ENCODE measurements around the gene EXTL1.

Gene EXTL1

GRCh38 chr1:26078286-26079177 lies 57.0 kb downstream of the EXTL1 start:
- ATAC-seq (ENCODE audit: low read depth) (no peak), DNase-seq (ENCODE audit: low spot score) (no peak)
- Histone ChIP-seq H3K36me3 (ENCODE audit: low read depth) (no peaks in the 10 kb centered on the region), H3K4me1 (ENCODE audit: insufficient read depth, poor library complexity, severe bottlenecking) (no peaks in the 10 kb centered on the region), H3K9me3 (ENCODE audit: severe bottlenecking) (no peaks in the 10 kb centered on the region), H3K4me3 (ENCODE audit: severe bottlenecking) (no peak overlapping the region), H3K27me3 (ENCODE audit: insufficient read depth, poor library complexity, severe bottlenecking) (no peaks in the 10 kb centered on the region), H3K27ac (ENCODE audit: poor library complexity, severe bottlenecking) (no peak overlapping the region)
- no peak for TF ChIP-seq CTCF (IDR thresholded peaks at IDR 0.05; ENCODE audit: poor library complexity, severe bottlenecking)

- no peaks in the 10 kb centered on the region for H3K9me3 ChIP-seq (ENCODE audit: severe bottlenecking)
- no peaks in the 10 kb centered on the region for H3K4me1 ChIP-seq (ENCODE audit: insufficient read depth, poor library complexity, severe bottlenecking)
- ATAC-seq (ENCODE audit: low read depth) (no peak), DNase-seq (ENCODE audit: low spot score) (no peak)
- no peaks in the 10 kb centered on the region for H3K36me3 ChIP-seq (ENCODE audit: low read depth)
- H3K27ac ChIP-seq (ENCODE audit: poor library complexity, severe bottlenecking): no peak overlapping the region
- H3K4me3 ChIP-seq (ENCODE audit: severe bottlenecking): no peak overlapping the region
- no peaks in the 10 kb centered on the region for H3K27me3 ChIP-seq (ENCODE audit: insufficient read depth, poor library complexity, severe bottlenecking)
- TF ChIP-seq CTCF (IDR thresholded peaks at IDR 0.05; ENCODE audit: poor library complexity, severe bottlenecking): no peak
These were observed 57.6 kb downstream of the EXTL1 start for GRCh38 chr1:26079178-26079563.

GRCh38 chr1:26079960-26080814 lies 58.6 kb downstream of the EXTL1 start:
- no peak overlapping the region for H3K4me3 ChIP-seq (ENCODE audit: severe bottlenecking)
- no peak overlapping the region for H3K27ac ChIP-seq (ENCODE audit: poor library complexity, severe bottlenecking)

GRCh38 chr1:26081267-26082019 lies 59.9 kb downstream of the EXTL1 start:
- Histone ChIP-seq H3K27ac (ENCODE audit: poor library complexity, severe bottlenecking) (no peak overlapping the region), H3K4me1 (ENCODE audit: insufficient read depth, poor library complexity, severe bottlenecking) (no peaks in the 10 kb centered on the region), H3K9me3 (ENCODE audit: severe bottlenecking) (no peaks in the 10 kb centered on the region), H3K27me3 (ENCODE audit: insufficient read depth, poor library complexity, severe bottlenecking) (no peaks in the 10 kb centered on the region), H3K4me3 (ENCODE audit: severe bottlenecking) (no peak overlapping the region), H3K36me3 (ENCODE audit: low read depth) (no peaks in the 10 kb centered on the region)
- ATAC-seq (ENCODE audit: low read depth) (no peak), DNase-seq (ENCODE audit: low spot score) (no peak)
- TF ChIP-seq CTCF (IDR thresholded peaks at IDR 0.05; ENCODE audit: poor library complexity, severe bottlenecking): no peak

More at GRCh38 chr1:26079960-26080814, 58.6 kb downstream of the EXTL1 start:
- ATAC-seq (ENCODE audit: low read depth): no peak
- Histone ChIP-seq H3K9me3 (ENCODE audit: severe bottlenecking) (no peaks in the 10 kb centered on the region), H3K4me1 (ENCODE audit: insufficient read depth, poor library complexity, severe bottlenecking) (no peaks in the 10 kb centered on the region), H3K27me3 (ENCODE audit: insufficient read depth, poor library complexity, severe bottlenecking) (no peaks in the 10 kb centered on the region), H3K36me3 (ENCODE audit: low read depth) (no peaks in the 10 kb centered on the region)
- no peak for DNase-seq (ENCODE audit: low spot score)
- TF ChIP-seq CTCF (IDR thresholded peaks at IDR 0.05; ENCODE audit: poor library complexity, severe bottlenecking): no peak

Measured in RWPE2 (cell line).